ENCODE measurements around the gene DHX8.

DHX8 gene

DNA sequence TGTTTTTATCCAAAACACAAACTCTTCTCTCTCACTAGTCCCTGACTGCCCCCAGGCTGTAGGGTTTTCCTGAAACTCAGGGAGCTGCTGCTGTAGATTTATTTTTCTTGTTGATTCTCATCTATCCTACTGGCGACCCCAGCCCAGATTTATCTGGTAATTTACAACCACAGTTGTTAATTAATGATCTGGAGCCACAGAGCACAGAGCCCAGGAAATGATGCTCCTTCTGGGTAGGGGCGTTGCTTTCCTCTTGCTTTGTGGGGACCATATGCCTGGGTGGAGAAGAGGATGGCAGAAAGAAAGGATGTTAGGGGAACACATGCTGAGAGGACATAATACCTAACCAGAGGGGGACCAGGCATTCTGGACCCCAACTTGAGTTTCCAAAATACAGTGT, 69.8 kb downstream of the DHX8 start:
- H3K27me3 ChIP-seq (ENCODE audit: control insufficient read depth, insufficient read depth, low read length): no peaks in the 10 kb centered on the region
- H3K9ac ChIP-seq (ENCODE audit: low read depth, low read length): no peak overlapping the region
- no peaks in the 10 kb centered on the region for H3K9me3 ChIP-seq (replicated peaks; ENCODE audit: low read length)
- no peaks in the 10 kb centered on the region for H3K36me3 ChIP-seq (ENCODE audit: insufficient read depth, low read length)
- peaks cover 7% of the 10 kb centered on the region for H3K4me1 ChIP-seq (ENCODE audit: control insufficient read depth, insufficient read depth, low read length)
- H3K4me2 ChIP-seq (ENCODE audit: low read length): no peak overlapping the region
- H3K4me3 ChIP-seq (ENCODE audit: low read length): no peak overlapping the region

DNA sequence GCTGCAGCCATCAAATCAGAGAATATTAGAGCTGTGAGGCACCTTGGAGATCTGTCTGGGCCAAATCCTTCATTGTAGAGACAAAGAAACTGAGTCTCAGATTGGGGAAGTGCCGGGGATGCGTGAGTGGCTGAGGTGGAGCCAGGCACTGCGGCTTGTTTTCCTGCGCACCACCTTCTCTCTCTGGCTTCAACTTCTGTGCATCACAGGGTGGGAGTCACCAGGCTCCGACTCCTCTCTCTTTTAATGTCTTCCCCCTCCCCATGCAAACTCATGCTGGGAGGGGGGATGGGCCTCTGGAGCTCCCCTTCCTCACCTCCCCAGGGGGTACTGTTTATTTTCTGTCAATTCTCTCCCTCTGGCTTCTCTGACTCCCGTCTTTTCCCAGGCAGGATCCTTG, 71.1 kb downstream of the DHX8 start:
- H3K4me3 ChIP-seq (ENCODE audit: low read length): no peak overlapping the region
- no peaks in the 10 kb centered on the region for H3K36me3 ChIP-seq (ENCODE audit: insufficient read depth, low read length)
- H3K4me1 ChIP-seq (ENCODE audit: control insufficient read depth, insufficient read depth, low read length): peaks cover 7% of the 10 kb centered on the region
- H3K4me2 ChIP-seq (ENCODE audit: low read length): no peak overlapping the region
- H3K9ac ChIP-seq (ENCODE audit: low read depth, low read length): no peak overlapping the region
- no peaks in the 10 kb centered on the region for H3K9me3 ChIP-seq (replicated peaks; ENCODE audit: low read length)
- H3K27me3 ChIP-seq (ENCODE audit: control insufficient read depth, insufficient read depth, low read length): no peaks in the 10 kb centered on the region

DNA sequence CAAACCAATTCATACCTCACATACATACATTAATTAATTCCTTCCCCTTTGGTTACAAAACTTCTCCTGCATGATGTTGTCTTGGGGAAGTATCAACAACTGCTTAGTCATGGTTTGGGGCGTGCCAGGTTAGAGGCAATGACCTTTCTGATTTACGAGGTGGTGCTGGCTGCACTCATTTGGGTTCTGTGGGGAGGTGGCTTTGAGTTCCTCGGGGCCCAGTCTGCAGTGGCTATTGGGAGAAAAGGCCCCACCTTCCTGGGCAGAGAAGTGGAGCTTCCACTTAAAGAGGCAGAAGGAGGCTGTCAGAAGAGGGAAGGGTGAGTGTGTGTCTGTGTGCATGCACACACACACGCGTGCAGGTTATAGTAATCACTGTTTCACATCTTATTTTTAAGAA, 72.5 kb downstream of the DHX8 start:
- H3K4me3 ChIP-seq (ENCODE audit: low read length): no peak overlapping the region
- no peaks in the 10 kb centered on the region for H3K9me3 ChIP-seq (replicated peaks; ENCODE audit: low read length)
- peaks cover 7% of the 10 kb centered on the region for H3K4me1 ChIP-seq (ENCODE audit: control insufficient read depth, insufficient read depth, low read length)
- no peak overlapping the region for H3K4me2 ChIP-seq (ENCODE audit: low read length)
- H3K27me3 ChIP-seq (ENCODE audit: control insufficient read depth, insufficient read depth, low read length): no peaks in the 10 kb centered on the region
- H3K9ac ChIP-seq (ENCODE audit: low read depth, low read length): no peak overlapping the region
- no peaks in the 10 kb centered on the region for H3K36me3 ChIP-seq (ENCODE audit: insufficient read depth, low read length)

DNA sequence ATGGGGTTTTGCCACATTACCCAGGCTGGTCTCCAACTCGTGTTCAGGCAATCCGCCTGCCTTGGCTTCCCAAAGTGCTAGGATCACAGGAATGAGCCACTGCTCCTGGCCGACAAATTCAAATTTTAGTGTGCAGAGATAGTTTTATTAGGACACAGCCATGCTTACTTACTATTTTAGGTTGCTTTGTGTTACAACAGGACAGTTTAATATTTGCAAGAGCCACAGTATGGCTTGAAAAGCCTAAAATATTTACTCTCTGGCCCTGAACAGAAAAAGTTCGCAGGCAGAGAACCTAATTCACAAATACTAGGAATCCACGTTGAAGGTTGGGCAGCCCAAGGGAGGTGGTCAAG, 75.0 kb downstream of the DHX8 start:
- no peak overlapping the region for H3K4me2 ChIP-seq (ENCODE audit: low read length)

DNA sequence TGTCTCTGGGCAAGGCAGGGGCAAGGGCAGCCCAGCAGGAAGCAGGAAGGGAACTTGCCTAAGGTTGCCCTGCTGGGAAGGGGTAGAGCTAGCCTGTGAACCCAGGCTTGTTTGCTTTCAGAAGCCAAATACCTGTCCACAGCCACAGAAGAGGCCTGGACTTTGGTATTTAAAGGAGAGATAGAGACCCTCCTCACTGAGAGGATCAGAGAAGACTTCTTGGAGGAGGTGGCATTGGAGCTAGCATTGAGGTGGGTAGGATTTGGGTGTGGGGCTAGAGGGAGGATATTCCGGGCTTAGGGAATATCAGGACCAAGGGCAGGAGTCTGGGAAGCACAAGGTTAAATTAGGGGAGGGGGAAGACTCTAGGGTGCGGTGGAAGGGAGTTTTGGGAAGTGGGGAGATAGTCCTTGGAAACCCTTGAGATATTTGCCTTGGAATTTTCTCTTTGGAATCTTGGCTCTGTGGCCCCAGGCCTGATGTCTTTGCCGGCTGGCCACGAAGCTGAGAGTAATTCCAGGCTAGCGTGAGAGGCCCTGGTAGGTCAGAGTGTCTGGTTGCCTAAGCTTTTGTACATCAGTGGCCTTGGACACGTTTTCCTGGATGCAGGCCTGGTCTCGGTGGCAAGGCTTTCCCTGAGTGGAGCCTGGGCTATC, 75.5 kb downstream of the DHX8 start:
- Histone ChIP-seq H3K9ac (ENCODE audit: low read depth, low read length) (no peak overlapping the region), H3K9me3 (replicated peaks; ENCODE audit: low read length) (no peaks in the 10 kb centered on the region), H3K4me3 (ENCODE audit: low read length) (no peak overlapping the region), H3K4me2 (ENCODE audit: low read length) (no peak overlapping the region), H3K27me3 (ENCODE audit: control insufficient read depth, insufficient read depth, low read length) (peaks cover 17% of the 10 kb centered on the region), H3K4me1 (ENCODE audit: control insufficient read depth, insufficient read depth, low read length) (peaks cover 7% of the 10 kb centered on the region), H3K36me3 (ENCODE audit: insufficient read depth, low read length) (no peaks in the 10 kb centered on the region)

More for the DNA sequence above, 75.0 kb downstream of the DHX8 start:
- peaks cover 14% of the 10 kb centered on the region for H3K27me3 ChIP-seq (ENCODE audit: control insufficient read depth, insufficient read depth, low read length)
- no peaks in the 10 kb centered on the region for H3K9me3 ChIP-seq (replicated peaks; ENCODE audit: low read length)
- H3K4me1 ChIP-seq (ENCODE audit: control insufficient read depth, insufficient read depth, low read length): peaks cover 7% of the 10 kb centered on the region
- H3K9ac ChIP-seq (ENCODE audit: low read depth, low read length): no peak overlapping the region
- H3K4me3 ChIP-seq (ENCODE audit: low read length): no peak overlapping the region
- H3K36me3 ChIP-seq (ENCODE audit: insufficient read depth, low read length): no peaks in the 10 kb centered on the region

DNA sequence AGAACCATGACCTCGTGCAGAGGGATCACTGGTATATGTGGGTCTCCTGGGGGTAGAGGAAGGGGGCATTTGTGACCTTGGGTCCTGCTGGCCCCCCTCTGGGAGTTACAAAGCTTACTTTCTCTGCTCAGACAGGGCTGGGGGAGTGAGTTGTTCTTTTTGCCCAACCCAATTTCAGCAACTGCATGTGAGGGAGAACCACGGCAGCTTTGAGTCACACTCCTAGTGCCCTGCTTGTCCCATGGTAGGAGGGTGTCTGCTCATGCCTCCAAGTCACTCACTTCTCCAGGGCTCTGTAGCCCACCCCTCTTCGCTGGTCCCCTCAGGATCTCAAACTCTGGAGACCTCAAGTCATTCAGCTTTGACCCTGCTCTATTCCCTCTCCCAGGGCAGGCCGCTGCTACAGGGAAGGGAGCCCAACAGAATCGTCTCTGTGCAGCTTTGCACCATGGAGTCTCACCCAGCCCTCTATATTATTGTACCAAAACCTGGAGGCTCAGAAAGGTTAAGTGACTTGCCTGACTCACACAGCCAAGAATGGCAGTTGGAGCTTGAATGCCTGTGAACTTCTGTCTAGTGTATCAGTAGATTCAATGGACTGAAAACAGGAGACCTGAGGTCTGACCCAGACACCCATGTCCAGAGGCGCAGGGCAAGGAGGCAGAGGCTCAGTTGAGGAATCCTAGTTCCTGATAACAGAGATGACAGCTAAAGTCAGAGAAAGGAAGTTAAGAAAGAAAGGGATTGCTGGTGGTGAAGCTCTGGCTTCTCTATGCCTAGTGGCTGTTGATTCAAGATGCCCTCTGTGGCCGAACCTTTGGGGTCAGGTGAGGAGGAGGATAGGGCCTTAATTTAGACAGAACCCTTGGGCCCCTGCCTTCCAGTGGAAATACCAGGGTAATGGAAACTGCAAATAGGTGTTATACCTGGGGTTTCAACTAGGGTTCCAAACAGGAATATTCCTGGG, 77.0 kb downstream of the DHX8 start:
- H3K9ac ChIP-seq (ENCODE audit: low read depth, low read length): no peak overlapping the region
- H3K4me1 ChIP-seq (ENCODE audit: control insufficient read depth, insufficient read depth, low read length): peaks cover 7% of the 10 kb centered on the region
- H3K27me3 ChIP-seq (ENCODE audit: control insufficient read depth, insufficient read depth, low read length): peaks cover 17% of the 10 kb centered on the region
- H3K9me3 ChIP-seq (replicated peaks; ENCODE audit: low read length): no peaks in the 10 kb centered on the region
- H3K4me3 ChIP-seq (ENCODE audit: low read length): no peak overlapping the region
- no peak overlapping the region for H3K4me2 ChIP-seq (ENCODE audit: low read length)
- H3K36me3 ChIP-seq (ENCODE audit: insufficient read depth, low read length): no peaks in the 10 kb centered on the region

DNA sequence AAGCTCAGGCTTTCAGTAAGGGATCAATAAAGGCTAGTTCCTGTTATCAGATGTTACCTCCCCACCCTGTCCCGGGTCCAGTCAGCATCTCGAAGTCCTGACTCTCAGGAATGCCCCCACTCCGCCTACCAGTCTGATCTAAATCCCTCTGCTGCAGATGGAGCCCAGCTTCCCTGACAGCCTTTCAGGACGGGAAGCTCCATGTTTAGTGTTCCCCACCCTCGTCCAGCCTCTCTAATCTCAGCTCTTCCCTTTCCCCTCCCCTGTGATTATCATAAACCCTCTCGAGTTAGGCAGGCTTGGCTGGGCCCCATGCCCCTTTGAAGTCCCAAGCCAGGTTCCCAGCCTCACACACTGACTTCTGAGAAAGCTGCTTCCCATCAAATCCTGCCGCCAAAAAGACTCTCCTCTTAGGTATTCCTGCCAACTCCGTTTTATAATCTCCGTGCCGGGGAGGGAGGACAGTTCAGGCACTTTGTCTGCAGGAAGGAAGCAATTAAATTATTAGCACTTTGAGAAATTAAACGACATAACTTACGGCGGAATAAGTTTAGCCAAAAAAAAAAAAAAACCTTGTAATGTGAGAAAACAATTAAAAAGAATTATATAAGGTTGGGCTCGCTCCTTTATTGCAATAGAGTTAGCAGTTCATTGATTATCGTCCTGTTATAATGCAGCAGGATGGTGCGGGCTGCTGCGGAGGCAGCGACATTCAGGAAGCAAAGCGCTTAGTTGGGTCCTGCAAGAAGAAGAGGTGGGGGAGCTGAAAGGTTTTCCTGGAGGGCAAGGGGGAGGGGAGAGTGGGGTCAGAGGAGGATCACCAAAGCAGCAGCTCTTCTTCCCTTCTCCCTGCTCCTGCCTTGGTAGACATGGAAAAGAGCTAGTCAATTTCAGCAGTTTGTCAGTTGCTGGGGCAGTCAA, 79.2 kb downstream of the DHX8 start:
- H3K36me3 ChIP-seq (ENCODE audit: insufficient read depth, low read length): no peaks in the 10 kb centered on the region
- H3K4me3 ChIP-seq (ENCODE audit: low read length): no peak overlapping the region
- H3K9ac ChIP-seq (ENCODE audit: low read depth, low read length): no peak overlapping the region
- peaks cover 17% of the 10 kb centered on the region for H3K27me3 ChIP-seq (ENCODE audit: control insufficient read depth, insufficient read depth, low read length)
- H3K4me1 ChIP-seq (ENCODE audit: control insufficient read depth, insufficient read depth, low read length): no peaks in the 10 kb centered on the region
- no peaks in the 10 kb centered on the region for H3K9me3 ChIP-seq (replicated peaks; ENCODE audit: low read length)
- H3K4me2 ChIP-seq (ENCODE audit: low read length): no peak overlapping the region

DNA sequence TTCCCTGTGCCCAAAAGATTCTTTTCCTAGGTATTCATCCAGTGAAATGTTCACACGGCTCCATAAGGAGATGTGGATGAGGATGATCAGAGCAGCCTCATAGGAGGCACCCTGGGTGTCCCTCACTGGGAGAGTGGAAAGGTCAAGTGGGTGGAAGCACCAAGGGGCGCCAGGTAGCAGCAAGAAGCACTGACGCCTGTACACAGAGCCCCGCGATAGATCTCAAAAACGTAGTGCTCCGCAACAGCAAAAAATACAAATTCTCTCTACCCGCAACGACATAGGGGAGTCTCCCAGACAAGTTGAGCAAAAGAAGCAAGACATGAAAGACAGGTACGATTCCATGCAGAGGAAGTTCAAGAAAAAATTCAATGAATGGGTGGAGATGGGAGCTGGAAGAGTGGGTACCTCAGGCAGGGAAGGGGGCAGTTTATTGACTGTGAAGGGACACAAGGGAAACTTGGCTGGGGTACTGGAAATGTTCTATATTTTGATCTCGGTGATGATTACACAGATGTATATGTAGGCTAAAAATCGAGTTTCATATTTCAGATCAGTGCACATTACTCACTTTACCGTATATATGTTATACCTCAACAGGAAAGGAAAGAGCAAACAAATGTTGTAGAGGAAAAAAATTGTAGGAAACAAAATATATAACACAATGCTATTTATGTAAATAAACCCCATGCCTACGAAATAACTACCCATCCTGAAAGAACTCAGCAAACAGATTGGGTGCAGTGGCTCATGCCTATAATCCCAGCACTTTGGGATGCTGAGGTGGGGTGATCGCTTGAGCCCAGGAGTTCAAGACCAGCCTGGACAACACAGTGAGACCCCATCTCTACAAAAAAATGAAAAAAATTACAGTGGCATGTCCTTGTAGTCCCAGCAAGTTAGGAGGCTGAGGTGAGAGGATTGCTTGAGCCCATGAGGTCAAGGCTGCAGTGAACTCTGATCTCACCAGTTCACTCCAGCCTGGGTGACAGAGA, 80.1 kb downstream of the DHX8 start:
- H3K36me3 ChIP-seq (ENCODE audit: insufficient read depth, low read length): no peaks in the 10 kb centered on the region
- H3K4me2 ChIP-seq (ENCODE audit: low read length): no peak overlapping the region
- no peak overlapping the region for H3K4me3 ChIP-seq (ENCODE audit: low read length)
- no peaks in the 10 kb centered on the region for H3K9me3 ChIP-seq (replicated peaks; ENCODE audit: low read length)
- H3K9ac ChIP-seq (ENCODE audit: low read depth, low read length): no peak overlapping the region
- peaks cover 17% of the 10 kb centered on the region for H3K27me3 ChIP-seq (ENCODE audit: control insufficient read depth, insufficient read depth, low read length)
- no peaks in the 10 kb centered on the region for H3K4me1 ChIP-seq (ENCODE audit: control insufficient read depth, insufficient read depth, low read length)

DNA sequence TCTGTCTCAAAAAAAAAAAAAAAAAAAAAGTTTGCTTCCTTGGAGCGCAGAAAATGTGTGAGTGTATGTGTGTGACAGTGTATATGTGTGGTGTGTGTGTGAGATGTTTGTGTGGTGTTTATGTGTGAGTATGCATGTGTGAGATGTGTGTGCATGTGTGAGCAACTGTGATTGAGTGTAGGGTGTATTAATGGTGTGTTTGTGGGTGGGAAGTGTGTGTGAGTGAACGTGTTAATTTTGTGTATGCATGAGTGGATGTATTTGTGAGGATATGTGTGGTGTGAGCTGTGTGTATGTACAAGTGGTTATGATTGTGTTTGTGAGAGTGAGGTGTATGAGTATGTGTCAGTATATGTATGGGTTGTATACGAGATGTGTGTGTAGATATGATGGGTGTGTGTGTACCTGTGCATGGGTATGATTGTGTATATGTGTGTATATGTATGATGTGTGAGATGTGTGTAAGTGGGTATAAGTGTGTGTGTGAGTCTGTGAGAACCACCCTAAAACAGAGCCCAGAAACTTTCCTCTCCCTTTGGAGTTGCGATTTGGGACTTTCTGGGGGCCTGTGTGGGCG, 84.8 kb downstream of the DHX8 start:
- no peak overlapping the region for H3K4me3 ChIP-seq (ENCODE audit: low read length)
- no peak overlapping the region for H3K4me2 ChIP-seq (ENCODE audit: low read length)
- no peaks in the 10 kb centered on the region for H3K36me3 ChIP-seq (ENCODE audit: insufficient read depth, low read length)
- no peaks in the 10 kb centered on the region for H3K9me3 ChIP-seq (replicated peaks; ENCODE audit: low read length)
- H3K9ac ChIP-seq (ENCODE audit: low read depth, low read length): no peak overlapping the region
- H3K27me3 ChIP-seq (ENCODE audit: control insufficient read depth, insufficient read depth, low read length): peaks cover 4% of the 10 kb centered on the region
- peaks cover 13% of the 10 kb centered on the region for H3K4me1 ChIP-seq (ENCODE audit: control insufficient read depth, insufficient read depth, low read length)

DNA sequence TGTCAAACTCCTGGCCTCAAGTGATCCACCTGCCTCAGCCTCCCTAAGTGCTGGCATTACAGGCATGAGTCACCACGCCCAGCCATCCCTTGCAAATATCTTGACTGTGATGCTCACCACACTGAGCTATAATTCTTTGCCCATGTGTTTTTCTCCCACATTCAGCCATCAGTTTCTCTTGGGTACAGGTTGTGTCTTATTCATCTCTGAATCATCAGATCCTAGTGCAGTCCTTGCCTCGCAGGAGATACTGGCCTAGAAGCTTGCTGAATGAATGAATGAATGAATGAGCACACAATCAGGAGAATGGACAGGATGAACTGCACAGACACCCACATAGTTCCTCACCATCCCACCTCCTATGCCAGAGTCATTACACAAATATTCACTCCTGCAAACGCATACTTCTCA, 86.7 kb downstream of the DHX8 start:
- no peaks in the 10 kb centered on the region for H3K36me3 ChIP-seq (ENCODE audit: insufficient read depth, low read length)
- H3K4me3 ChIP-seq (ENCODE audit: low read length): no peak overlapping the region
- peaks cover 13% of the 10 kb centered on the region for H3K4me1 ChIP-seq (ENCODE audit: control insufficient read depth, insufficient read depth, low read length)
- no peak overlapping the region for H3K4me2 ChIP-seq (ENCODE audit: low read length)
- no peak overlapping the region for H3K9ac ChIP-seq (ENCODE audit: low read depth, low read length)
- no peaks in the 10 kb centered on the region for H3K9me3 ChIP-seq (replicated peaks; ENCODE audit: low read length)
- H3K27me3 ChIP-seq (ENCODE audit: control insufficient read depth, insufficient read depth, low read length): peaks cover 5% of the 10 kb centered on the region
